ENCODE results near the gene ASAP3.

DNA sequence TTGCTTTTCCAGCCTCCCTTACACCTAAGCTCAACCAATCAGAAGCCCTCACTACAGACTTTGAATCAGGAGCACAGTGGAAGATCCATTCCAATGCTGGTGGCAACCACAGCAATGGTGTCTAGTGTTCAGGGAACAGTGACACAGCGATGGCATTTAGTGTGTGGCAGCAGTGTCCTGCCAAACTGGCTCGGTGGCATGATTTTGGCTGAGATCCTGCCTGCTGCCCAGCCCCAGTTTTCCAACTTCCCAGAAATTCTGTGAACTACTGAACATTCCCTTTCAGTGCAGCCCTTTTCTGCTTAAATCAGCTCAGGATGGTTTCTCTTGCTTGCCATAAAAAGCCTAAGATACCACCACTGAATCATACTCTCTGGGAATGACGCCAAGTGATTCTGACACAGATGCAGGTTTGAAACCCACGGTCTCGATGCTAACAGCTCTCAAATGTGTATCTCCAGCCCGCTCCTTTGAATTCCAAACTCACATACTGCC lies 8.8 kb downstream of the ASAP3 start:
- TF ChIP-seq, protein P1, sequence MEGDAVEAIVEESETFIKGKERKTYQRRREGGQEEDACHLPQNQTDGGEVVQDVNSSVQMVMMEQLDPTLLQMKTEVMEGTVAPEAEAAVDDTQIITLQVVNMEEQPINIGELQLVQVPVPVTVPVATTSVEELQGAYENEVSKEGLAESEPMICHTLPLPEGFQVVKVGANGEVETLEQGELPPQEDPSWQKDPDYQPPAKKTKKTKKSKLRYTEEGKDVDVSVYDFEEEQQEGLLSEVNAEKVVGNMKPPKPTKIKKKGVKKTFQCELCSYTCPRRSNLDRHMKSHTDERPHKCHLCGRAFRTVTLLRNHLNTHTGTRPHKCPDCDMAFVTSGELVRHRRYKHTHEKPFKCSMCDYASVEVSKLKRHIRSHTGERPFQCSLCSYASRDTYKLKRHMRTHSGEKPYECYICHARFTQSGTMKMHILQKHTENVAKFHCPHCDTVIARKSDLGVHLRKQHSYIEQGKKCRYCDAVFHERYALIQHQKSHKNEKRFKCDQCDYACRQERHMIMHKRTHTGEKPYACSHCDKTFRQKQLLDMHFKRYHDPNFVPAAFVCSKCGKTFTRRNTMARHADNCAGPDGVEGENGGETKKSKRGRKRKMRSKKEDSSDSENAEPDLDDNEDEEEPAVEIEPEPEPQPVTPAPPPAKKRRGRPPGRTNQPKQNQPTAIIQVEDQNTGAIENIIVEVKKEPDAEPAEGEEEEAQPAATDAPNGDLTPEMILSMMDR (IDR thresholded peaks at IDR 0.05), result no peak
- TF ChIP-seq CREB1 (CRISPR knock-in tag; IDR thresholded peaks at IDR 0.05), result no peak
- no peak for TF ChIP-seq SMAD3 (CRISPR knock-in tag; IDR thresholded peaks at IDR 0.05; ENCODE audit: borderline replicate concordance)
- no peak for TF ChIP-seq SP1 (CRISPR knock-in tag; conservative IDR thresholded peaks at IDR 0.05)
- no peak for TF ChIP-seq CBFB (CRISPR knock-in tag; IDR thresholded peaks at IDR 0.05; ENCODE audit: low read depth)
- TF ChIP-seq, protein P2, sequence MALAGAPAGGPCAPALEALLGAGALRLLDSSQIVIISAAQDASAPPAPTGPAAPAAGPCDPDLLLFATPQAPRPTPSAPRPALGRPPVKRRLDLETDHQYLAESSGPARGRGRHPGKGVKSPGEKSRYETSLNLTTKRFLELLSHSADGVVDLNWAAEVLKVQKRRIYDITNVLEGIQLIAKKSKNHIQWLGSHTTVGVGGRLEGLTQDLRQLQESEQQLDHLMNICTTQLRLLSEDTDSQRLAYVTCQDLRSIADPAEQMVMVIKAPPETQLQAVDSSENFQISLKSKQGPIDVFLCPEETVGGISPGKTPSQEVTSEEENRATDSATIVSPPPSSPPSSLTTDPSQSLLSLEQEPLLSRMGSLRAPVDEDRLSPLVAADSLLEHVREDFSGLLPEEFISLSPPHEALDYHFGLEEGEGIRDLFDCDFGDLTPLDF (CRISPR knock-in tag; IDR thresholded peaks at IDR 0.05), result no peak

All from WTC11 (cell line).